Endodermal cell (in vitro differentiated cells): ENCODE data around the gene ABLIM3. TPM values are rescaled to one million over a fixed set of nuclear protein-coding genes. Genes with fewer than 3 reads are reported as not detected.

Experiments
- DNase-seq: peaks from one replicate; pipeline ENCODE4 v3.0.0-alpha.2; 2017
- H3K27ac ChIP-seq: 2 replicates; pipeline ENCODE4 v1.5.1; 2013; ENCODE audit warnings: mild to moderate bottlenecking, low read depth, low read length, moderate library complexity
- H3K27me3 ChIP-seq: 2 replicates; pipeline ENCODE4 v1.6.1; 2013; ENCODE audit warnings: mild to moderate bottlenecking, low read length, moderate library complexity; ENCODE audit not compliant: insufficient read depth, control insufficient read depth, poor library complexity, severe bottlenecking
- H3K36me3 ChIP-seq: 2 replicates; pipeline ENCODE4 v1.7.0; 2013; ENCODE audit warnings: mild to moderate bottlenecking, low read length, moderate library complexity; ENCODE audit not compliant: control insufficient read depth, insufficient read depth
- H3K4me1 ChIP-seq: one replicate; pipeline ENCODE4 v1.7.0; 2013; ENCODE audit warnings: low read length; ENCODE audit not compliant: control insufficient read depth, insufficient read depth
- H3K4me3 ChIP-seq: 2 replicates; pipeline ENCODE4 v1.5.1; 2013; ENCODE audit warnings: mild to moderate bottlenecking, low read length, moderate library complexity
- H3K9ac ChIP-seq: 2 replicates; pipeline ENCODE4 v1.6.1; 2013; ENCODE audit warnings: mild to moderate bottlenecking, low read length, moderate library complexity; ENCODE audit not compliant: poor library complexity, severe bottlenecking; ENCODE audit errors: extremely low read depth
- H3K9me3 ChIP-seq: 2 replicates; pipeline ENCODE4 v1.6.1; 2013; ENCODE audit warnings: mild to moderate bottlenecking, low read length, moderate library complexity; ENCODE audit not compliant: control insufficient read depth
- H3K27ac Mint-ChIP-seq: 2 replicates; pipeline ENCODE4 v1.8.0; 2020; ENCODE audit warnings: mixed read lengths
- H3K27me3 Mint-ChIP-seq: 2 replicates; pipeline ENCODE4 v1.8.0; 2021; ENCODE audit warnings: mild to moderate bottlenecking, mixed read lengths; ENCODE audit not compliant: insufficient read depth
- H3K36me3 Mint-ChIP-seq: 2 replicates; pipeline ENCODE4 v1.8.0; 2020; ENCODE audit warnings: low read depth, mixed read lengths
- H3K4me1 Mint-ChIP-seq: 2 replicates; pipeline ENCODE4 v1.8.0; 2020; ENCODE audit warnings: mixed read lengths
- H3K4me3 Mint-ChIP-seq: 2 replicates; pipeline ENCODE4 v1.8.0; 2020; ENCODE audit warnings: mild to moderate bottlenecking, moderate library complexity, mixed read lengths
- H3K9me3 Mint-ChIP-seq: 2 replicates; pipeline ENCODE4 v1.8.0; 2020; ENCODE audit warnings: mild to moderate bottlenecking, mixed read lengths
- whole genome bisulfite sequencing, 2 experiments: methylation state at CpG; one replicate each; pipeline versions ENCODE4 v1.1.5 to v1.1.7; 2013; ENCODE audit warnings: missing lambda C conversion rate in 2 of 2, mixed read lengths in 1 of 2; ENCODE audit not compliant: insufficient coverage in 1 of 2, insufficient read length in 1 of 2; 5-methylcytosine and 5-hydroxymethylcytosine counted together
- total RNA-seq, 2 donors: library from RNA; stranded (reverse); fragmentation: NEBNext Ultra II Directional in 1 of 2; extraction: Animal tissue kit (Norgen Biotek cat#: 25700) in 1 of 2; gene quantifications; 2 replicates in 1 of 2; 3 replicates in 1 of 2; pipeline ENCODE4 v1.2.1, GENCODE V29; 2021
- TF ChIP-seq, protein P1 (sequence below): fragments of 200-600 bp; sonication (generic); conservative IDR thresholded peaks from 2 replicates; pipeline ENCODE4 v1.5.0; 2021; ENCODE audit warnings: antibody characterized with exemption, mild to moderate bottlenecking

The ABLIM3 gene
- total RNA-seq, 2 donors from 2014 or later, result 0.24 to 0.66 TPM

DNA sequence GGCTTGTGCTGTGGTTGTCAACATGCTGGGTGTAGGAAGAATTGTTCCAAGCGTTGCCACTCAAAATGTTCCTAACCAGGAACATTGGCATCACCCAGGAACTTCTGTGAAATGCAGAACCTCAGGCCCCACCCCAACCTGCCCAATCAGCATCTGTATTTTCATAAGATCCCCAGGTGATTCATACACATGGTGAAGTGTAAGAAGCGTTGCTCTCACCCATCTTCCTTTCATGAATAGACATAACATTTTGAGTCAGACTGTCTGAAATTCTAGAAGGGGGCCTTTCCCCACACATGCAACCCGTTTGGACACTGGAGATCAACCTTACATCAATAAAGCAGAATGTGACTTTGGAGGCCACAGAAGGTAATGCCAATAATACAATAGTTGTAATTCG, 121.0 kb downstream of the ABLIM3 start:
- Mint-ChIP-seq H3K4me1 (no peaks in the 10 kb centered on the region), H3K27me3 (peaks cover 61% of the 10 kb centered on the region), H3K9me3 (no peaks in the 10 kb centered on the region), H3K27ac (no peak overlapping the region), H3K36me3 (no peaks in the 10 kb centered on the region), H3K4me3 (no peak overlapping the region)
- WGBS, 2 experiments, result 76 to 88% methylated on average over 1 to 4 of the region's 4 CpGs
- no peak for DNase-seq
- H3K4me1 ChIP-seq, result no peaks in the 10 kb centered on the region
- no peak overlapping the region for H3K27ac ChIP-seq
- H3K4me3 ChIP-seq, result no peak overlapping the region
- H3K9me3 ChIP-seq, result no peaks in the 10 kb centered on the region
- no peak overlapping the region for H3K9ac ChIP-seq
- TF ChIP-seq, protein P1, sequence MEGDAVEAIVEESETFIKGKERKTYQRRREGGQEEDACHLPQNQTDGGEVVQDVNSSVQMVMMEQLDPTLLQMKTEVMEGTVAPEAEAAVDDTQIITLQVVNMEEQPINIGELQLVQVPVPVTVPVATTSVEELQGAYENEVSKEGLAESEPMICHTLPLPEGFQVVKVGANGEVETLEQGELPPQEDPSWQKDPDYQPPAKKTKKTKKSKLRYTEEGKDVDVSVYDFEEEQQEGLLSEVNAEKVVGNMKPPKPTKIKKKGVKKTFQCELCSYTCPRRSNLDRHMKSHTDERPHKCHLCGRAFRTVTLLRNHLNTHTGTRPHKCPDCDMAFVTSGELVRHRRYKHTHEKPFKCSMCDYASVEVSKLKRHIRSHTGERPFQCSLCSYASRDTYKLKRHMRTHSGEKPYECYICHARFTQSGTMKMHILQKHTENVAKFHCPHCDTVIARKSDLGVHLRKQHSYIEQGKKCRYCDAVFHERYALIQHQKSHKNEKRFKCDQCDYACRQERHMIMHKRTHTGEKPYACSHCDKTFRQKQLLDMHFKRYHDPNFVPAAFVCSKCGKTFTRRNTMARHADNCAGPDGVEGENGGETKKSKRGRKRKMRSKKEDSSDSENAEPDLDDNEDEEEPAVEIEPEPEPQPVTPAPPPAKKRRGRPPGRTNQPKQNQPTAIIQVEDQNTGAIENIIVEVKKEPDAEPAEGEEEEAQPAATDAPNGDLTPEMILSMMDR, result no peak
- no peaks in the 10 kb centered on the region for H3K36me3 ChIP-seq
- H3K27me3 ChIP-seq, result peaks cover 54% of the 10 kb centered on the region

DNA sequence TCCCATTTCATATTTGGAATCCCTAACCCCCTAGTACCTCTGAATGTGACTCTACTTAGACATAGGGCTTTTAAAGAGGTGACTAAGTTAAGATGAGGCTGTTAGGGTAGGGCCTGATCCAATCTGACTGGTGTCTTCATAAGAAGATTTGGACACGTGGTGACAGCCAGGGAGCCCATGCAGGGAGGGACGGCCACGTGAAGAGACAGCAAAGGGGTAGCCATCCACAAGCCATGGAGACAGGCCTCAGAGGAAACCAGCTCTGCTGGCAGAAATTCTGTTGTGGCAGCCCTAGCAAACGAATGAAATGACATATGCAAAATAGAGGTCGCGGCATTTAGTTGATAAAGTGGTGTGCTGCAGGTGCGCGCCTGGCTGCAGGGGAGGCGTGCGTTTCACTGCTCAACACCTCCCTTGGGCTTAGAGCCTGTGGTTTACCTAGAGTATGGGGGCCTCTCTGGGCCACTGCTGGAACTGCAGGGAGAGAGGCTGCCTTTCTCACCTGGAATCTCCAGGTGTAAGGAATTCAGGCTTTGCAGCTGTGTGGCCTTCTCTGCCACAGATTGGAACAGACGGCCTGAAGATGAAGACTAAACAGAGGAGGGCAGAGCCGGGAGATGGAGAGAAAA, 123.3 kb downstream of the ABLIM3 start:
- H3K9me3 ChIP-seq, result no peaks in the 10 kb centered on the region
- no peaks in the 10 kb centered on the region for H3K9me3 Mint-ChIP-seq
- no peak overlapping the region for H3K4me3 ChIP-seq
- peak; percentile 95 for DNase-seq
- peaks cover 5% of the 10 kb centered on the region for H3K4me1 ChIP-seq
- H3K27me3 ChIP-seq, result peaks cover 45% of the 10 kb centered on the region
- TF ChIP-seq, protein P1, result peak; percentile 92
- H3K36me3 ChIP-seq, result no peaks in the 10 kb centered on the region
- H3K9ac ChIP-seq, result no peak overlapping the region
- H3K4me1 Mint-ChIP-seq, result peaks cover 10% of the 10 kb centered on the region
- 18 to 28% methylated on average over 10 to 12 of the region's 12 CpGs for WGBS, 2 experiments
- H3K27me3 Mint-ChIP-seq, result peaks cover 53% of the 10 kb centered on the region
- H3K27ac Mint-ChIP-seq, result no peak overlapping the region
- H3K27ac ChIP-seq, result no peak overlapping the region
- H3K36me3 Mint-ChIP-seq, result no peaks in the 10 kb centered on the region
- no peak overlapping the region for H3K4me3 Mint-ChIP-seq

DNA sequence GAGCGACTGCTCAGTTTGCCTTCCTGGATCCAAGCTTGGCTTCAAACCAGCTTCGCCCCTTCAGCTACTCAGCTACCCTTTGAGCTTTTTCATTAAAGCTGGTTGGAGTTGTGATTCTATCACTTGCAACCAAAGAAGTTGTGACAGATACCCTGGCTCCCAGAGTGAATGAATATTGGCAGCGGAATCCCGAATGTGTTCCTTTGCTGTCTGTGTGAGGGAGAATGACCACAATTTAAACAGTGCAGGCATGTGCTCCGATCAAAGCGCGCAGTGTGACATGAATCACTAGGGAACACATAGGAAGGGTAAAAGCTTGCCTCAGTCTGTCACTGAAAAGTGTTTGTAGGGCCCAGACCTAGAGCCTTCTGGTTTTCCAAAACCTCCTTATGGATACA, 123.8 kb downstream of the ABLIM3 start:
- DNase-seq, result no peak
- Histone ChIP-seq H3K4me3 (no peak overlapping the region), H3K9ac (no peak overlapping the region), H3K36me3 (no peaks in the 10 kb centered on the region), H3K4me1 (peaks cover 5% of the 10 kb centered on the region), H3K27ac (no peak overlapping the region), H3K27me3 (peaks cover 46% of the 10 kb centered on the region), H3K9me3 (no peaks in the 10 kb centered on the region)
- Mint-ChIP-seq H3K27me3 (peaks cover 52% of the 10 kb centered on the region), H3K9me3 (no peaks in the 10 kb centered on the region), H3K36me3 (no peaks in the 10 kb centered on the region), H3K4me3 (no peak overlapping the region), H3K27ac (no peak overlapping the region), H3K4me1 (peaks cover 10% of the 10 kb centered on the region)
- WGBS, 2 experiments, result 88 to 98% methylated on average over 6 to 7 of the region's 7 CpGs
- TF ChIP-seq, protein P1, result no peak
